Upper lobe of left lung (tissue), 6 donors: ENCODE data around the gene ZNFX1. TPM values are rescaled to one million over a fixed set of nuclear protein-coding genes. Genes with fewer than 3 reads are reported as not detected.

Source experiments
- ATAC-seq, 2 donors: fragments of 200-7000 bp; cut with Tn5 transposase; one replicate each; pipeline ENCODE4 v1.9.1; 2022; ENCODE audit warnings: mild to moderate bottlenecking in 2 of 2, moderate library complexity in 2 of 2; ENCODE audit not compliant: low FRiP score in 2 of 2
- DNase-seq, 2 donors: peaks; one replicate each; pipeline ENCODE4 v3.0.0-alpha.2; 2019 to 2020
- H3K27ac ChIP-seq, 4 donors: fragments of 200-600 bp; sonication (generic); one replicate each; pipeline ENCODE4 v1.5.1; 2016 to 2019
- H3K27me3 ChIP-seq, 4 donors: fragments of 200-600 bp; sonication (generic); one replicate each; pipeline ENCODE4 v1.5.1; 2017 to 2019
- H3K36me3 ChIP-seq, 4 donors: fragments of 200-600 bp; sonication (generic); one replicate each; pipeline ENCODE4 v1.5.1; 2016 to 2019
- H3K4me1 ChIP-seq, 4 donors: fragments of 200-600 bp; sonication (generic); one replicate each; pipeline ENCODE4 v1.5.1; 2018 to 2019
- H3K4me3 ChIP-seq, 4 donors: fragments of 200-600 bp; sonication (generic); one replicate each; pipeline ENCODE4 v1.5.1; 2017 to 2019; ENCODE audit warnings: mild to moderate bottlenecking in 2 of 4, moderate library complexity in 1 of 4
- H3K9me3 ChIP-seq, 4 donors: fragments of 200-600 bp; sonication (generic); one replicate each; pipeline ENCODE4 v1.5.1; 2018 to 2019
- EP300 ChIP-seq, 4 donors: sonication (generic); formaldehyde crosslinking; IDR thresholded peaks; one replicate each; pipeline ENCODE4 v1.5.1; 2017; ENCODE audit warnings: antibody characterized with exemption in 4 of 4, control low read depth in 2 of 4
- POLR2A ChIP-seq, 4 donors: fragments of 450-650 bp; IDR thresholded peaks; one replicate each; pipeline ENCODE4 v1.5.1; 2016 to 2017; ENCODE audit warnings: antibody characterized with exemption in 4 of 4, mild to moderate bottlenecking in 2 of 4
- POLR2AphosphoS5 ChIP-seq, 2 donors: sonication (generic); formaldehyde crosslinking; IDR thresholded peaks; one replicate each; pipeline ENCODE4 v1.5.1; 2017; ENCODE audit warnings: antibody characterized with exemption in 2 of 2
- WGBS, 2 donors: methylation state at CpG; one replicate each; pipeline ENCODE4 v1.1.5; 2017 to 2018; 5-methylcytosine and 5-hydroxymethylcytosine counted together
- total RNA-seq, 6 donors: library from RNA; depleted of rRNA in 4 of 6; stranded (reverse); fragments of >200 nt in 4 of 6; gene quantifications; one replicate each; pipeline versions ENCODE4 v1.1.0 to v1.2.1, GENCODE V29; 2016 to 2021
- TF ChIP-seq, protein P1 (sequence below), 6 experiments: fragments of 450-650 bp in 4 of 6; fragments of 200-600 bp in 2 of 6; sonication (generic) in 2 of 6; IDR thresholded peaks; one replicate each; pipeline ENCODE4 v1.5.1; 2016 to 2019; ENCODE audit warnings: antibody characterized with exemption in 6 of 6
- donor health status: DM: no; HTN: no; CAD: no; lungs with moderate emphysema.
- donor health status: DM: no; HTN: yes; CAD: no; lungs with severe emphysema.

Gene ZNFX1
- total RNA-seq, 6 donors from 2014 or later: 39.3 to 64.6 (median 42.4) TPM

DNA sequence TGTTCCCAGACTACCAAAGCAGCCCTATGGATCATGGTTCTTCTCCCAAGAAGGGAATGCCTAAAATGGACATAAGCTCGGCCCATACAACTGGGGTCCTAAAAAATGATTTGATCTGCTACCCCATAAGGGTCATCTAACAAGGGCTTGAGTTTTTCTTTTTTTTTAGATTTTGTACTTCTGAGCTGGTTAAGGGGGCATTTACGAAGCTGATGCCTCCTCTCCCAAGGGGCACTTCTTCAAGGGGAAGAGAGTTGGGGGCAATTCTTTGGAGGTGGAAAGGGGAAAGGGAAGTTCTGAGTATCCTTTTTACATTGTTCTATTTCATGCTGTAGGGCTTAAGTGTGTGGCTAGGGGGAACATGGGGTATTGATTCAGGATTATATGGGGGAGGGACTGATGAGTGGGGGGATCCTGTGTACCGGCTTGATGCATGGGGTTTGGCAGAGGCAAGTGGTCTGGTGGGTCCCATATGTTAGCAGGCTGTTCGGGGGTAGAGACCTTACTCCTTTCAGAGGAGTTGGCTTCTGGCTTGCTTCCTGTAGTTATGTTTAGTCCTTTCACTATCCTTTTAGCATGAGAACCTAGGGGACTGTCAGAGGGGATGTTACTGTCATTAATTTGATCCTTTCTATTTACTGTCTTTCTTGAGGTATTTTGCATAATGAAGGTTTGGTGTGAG lies 8.1 kb upstream of the ZNFX1 start:
- 85 to 95% methylated on average over 4 of the region's 4 CpGs for WGBS, 2 donors
- no peak for DNase-seq
- TF ChIP-seq, protein P1, sequence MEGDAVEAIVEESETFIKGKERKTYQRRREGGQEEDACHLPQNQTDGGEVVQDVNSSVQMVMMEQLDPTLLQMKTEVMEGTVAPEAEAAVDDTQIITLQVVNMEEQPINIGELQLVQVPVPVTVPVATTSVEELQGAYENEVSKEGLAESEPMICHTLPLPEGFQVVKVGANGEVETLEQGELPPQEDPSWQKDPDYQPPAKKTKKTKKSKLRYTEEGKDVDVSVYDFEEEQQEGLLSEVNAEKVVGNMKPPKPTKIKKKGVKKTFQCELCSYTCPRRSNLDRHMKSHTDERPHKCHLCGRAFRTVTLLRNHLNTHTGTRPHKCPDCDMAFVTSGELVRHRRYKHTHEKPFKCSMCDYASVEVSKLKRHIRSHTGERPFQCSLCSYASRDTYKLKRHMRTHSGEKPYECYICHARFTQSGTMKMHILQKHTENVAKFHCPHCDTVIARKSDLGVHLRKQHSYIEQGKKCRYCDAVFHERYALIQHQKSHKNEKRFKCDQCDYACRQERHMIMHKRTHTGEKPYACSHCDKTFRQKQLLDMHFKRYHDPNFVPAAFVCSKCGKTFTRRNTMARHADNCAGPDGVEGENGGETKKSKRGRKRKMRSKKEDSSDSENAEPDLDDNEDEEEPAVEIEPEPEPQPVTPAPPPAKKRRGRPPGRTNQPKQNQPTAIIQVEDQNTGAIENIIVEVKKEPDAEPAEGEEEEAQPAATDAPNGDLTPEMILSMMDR (IDR thresholded peaks at IDR 0.05): no peak
- TF ChIP-seq POLR2AphosphoS5 (IDR thresholded peaks at IDR 0.05) (no peak), EP300 (IDR thresholded peaks at IDR 0.05) (no peak), POLR2A (IDR thresholded peaks at IDR 0.05) (no peak)
- no peak for ATAC-seq
- Histone ChIP-seq H3K27ac (peak overlapping the region in 3 of 4 donors; percentile 31 to 70 (median 65)), H3K36me3 (peaks cover 60 to 100% (median 97%) of the 10 kb centered on the region in 4 donors), H3K4me1 (peaks cover 22 to 58% (median 43%) of the 10 kb centered on the region in 4 donors), H3K4me3 (no peak overlapping the region), H3K27me3 (no peaks in the 10 kb centered on the region), H3K9me3 (peaks cover 9 to 54% (median 29%) of the 10 kb centered on the region in 4 donors)

DNA sequence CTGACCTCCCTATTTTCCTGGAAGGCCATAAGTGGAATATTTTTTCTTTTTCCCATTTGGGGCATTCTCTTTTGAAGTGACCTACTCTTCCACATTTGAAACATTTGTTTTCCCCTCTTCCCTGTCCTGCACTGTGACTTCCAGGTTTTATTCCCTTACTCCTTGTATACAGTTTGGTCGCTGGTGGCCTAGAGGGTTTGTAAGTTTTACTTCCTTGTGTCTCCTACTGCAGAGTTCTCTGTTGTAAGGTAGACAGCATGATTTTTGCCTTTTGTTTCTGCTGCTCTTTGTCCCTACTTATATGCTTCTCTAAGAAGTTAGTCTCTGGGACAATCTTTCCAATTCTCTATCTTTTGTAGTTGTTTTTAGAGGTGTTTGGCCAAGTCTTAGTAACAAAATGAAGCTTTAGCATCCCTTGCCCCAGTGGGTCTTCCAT lies 7.4 kb upstream of the ZNFX1 start:
- Histone ChIP-seq H3K36me3 (peaks cover 60 to 100% (median 97%) of the 10 kb centered on the region in 4 donors), H3K4me1 (peaks cover 28 to 63% (median 47%) of the 10 kb centered on the region in 4 donors), H3K9me3 (peaks cover 12 to 61% (median 35%) of the 10 kb centered on the region in 4 donors), H3K4me3 (no peak overlapping the region), H3K27me3 (no peaks in the 10 kb centered on the region), H3K27ac (no peak overlapping the region)
- ATAC-seq: no peak
- 79 to 97% methylated on average over 1 of the region's 1 CpG for WGBS, 2 donors
- TF ChIP-seq POLR2A (IDR thresholded peaks at IDR 0.05) (no peak), EP300 (IDR thresholded peaks at IDR 0.05) (no peak), POLR2AphosphoS5 (IDR thresholded peaks at IDR 0.05) (no peak)
- TF ChIP-seq, protein P1 (IDR thresholded peaks at IDR 0.05): no peak
- DNase-seq: no peak

DNA sequence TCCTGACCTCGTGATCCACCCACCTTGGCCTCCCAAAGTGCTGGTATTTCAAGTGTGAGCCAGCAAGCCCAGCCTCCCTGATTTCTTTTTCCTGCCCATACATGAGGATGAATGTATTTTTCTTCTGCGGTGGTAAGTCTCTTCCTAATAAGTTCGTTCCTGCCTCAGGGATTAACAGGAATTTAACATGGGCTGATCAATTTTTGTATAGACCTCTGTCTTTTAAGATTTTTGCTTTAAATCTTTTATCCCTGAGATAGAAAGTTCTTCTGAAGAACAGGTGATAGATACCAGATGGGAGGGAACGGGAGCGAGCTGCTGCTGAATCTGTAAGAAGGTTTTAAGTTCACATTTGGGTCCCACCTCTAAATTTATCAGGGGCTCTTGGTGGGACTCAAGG lies 7.0 kb upstream of the ZNFX1 start:
- Histone ChIP-seq H3K27me3 (no peaks in the 10 kb centered on the region), H3K9me3 (peaks cover 12 to 65% (median 37%) of the 10 kb centered on the region in 4 donors), H3K27ac (no peak overlapping the region), H3K36me3 (peaks cover 60 to 100% (median 97%) of the 10 kb centered on the region in 4 donors), H3K4me1 (peaks cover 32 to 66% (median 50%) of the 10 kb centered on the region in 4 donors), H3K4me3 (no peak overlapping the region)
- no peak for DNase-seq
- WGBS, 2 donors: 92 to 94% methylated on average over 5 of the region's 5 CpGs
- TF ChIP-seq POLR2AphosphoS5 (IDR thresholded peaks at IDR 0.05) (no peak), EP300 (IDR thresholded peaks at IDR 0.05) (no peak), POLR2A (IDR thresholded peaks at IDR 0.05) (no peak)
- TF ChIP-seq, protein P1 (IDR thresholded peaks at IDR 0.05): no peak
- ATAC-seq: no peak

DNA sequence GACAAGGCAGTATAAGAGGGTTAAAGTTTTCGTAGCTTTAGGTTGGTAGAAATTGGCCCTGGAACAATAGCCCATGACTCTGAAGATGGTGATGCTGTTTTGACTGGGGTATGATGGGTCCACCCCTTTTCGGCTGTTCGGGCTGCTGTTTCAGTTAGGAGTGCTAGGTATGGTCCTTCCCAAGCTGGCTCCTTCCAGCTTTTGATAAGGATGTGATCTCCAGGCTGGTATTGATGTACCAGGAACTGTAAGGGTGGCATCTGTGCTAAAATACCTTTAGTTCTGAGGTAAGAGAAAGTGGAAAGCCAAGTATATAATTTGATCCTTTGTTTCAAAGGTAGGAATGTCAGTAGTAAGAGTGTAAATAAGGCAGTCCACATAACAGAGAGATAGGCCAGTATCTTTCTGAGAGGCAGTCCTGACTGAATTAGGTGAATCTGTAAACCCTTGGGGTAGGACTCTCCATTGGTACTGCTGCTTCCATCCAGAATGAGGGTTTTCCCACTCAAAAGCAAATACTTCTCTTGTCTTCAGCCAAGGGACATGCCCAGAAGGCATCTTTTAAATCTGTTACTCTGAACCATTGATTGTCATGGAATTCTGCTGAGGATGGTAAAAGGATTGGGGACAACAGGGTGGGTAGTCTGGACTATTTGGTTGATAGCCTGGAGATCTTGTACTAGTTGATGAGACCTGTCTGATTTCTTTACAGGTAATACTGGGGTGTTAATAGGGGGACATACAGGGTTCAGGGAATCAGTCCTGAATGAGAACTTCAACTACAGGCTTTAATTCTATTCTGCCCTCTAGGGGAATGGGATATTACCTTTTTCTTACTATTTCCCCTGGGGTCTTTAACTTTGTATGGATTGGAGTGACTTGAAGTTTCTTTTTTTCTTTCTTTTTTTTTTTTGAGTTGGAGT lies 6.1 kb upstream of the ZNFX1 start:
- TF ChIP-seq POLR2A (IDR thresholded peaks at IDR 0.05): no peak
- TF ChIP-seq POLR2AphosphoS5 (IDR thresholded peaks at IDR 0.05): no peak
- TF ChIP-seq, protein P1 (IDR thresholded peaks at IDR 0.05): no peak
- TF ChIP-seq EP300 (IDR thresholded peaks at IDR 0.05): no peak
- Histone ChIP-seq H3K4me1 (peaks cover 40 to 66% (median 51%) of the 10 kb centered on the region in 4 donors), H3K9me3 (peaks cover 12 to 65% (median 38%) of the 10 kb centered on the region in 4 donors), H3K27ac (peak overlapping the region in 1 of 4 donors; percentile 3), H3K36me3 (peaks cover 52 to 96% (median 92%) of the 10 kb centered on the region in 4 donors), H3K27me3 (no peaks in the 10 kb centered on the region), H3K4me3 (no peak overlapping the region)
- no peak for ATAC-seq
- 84 to 99% methylated on average over 3 of the region's 3 CpGs for WGBS, 2 donors
- no peak for DNase-seq
